ENCODE measurements around the gene NCKAP5L. TPM values are rescaled to one million over a fixed set of nuclear protein-coding genes. Genes with fewer than 3 reads are reported as not detected.
"Not testable (repeated sequence)": the region's sequence is repeated elsewhere in the genome, so short reads cannot be mapped to it uniquely, and the experiment has no call there.

NCKAP5L gene
- total RNA-seq, 1 donor from 2014 or later: 6.9 TPM

DNA sequence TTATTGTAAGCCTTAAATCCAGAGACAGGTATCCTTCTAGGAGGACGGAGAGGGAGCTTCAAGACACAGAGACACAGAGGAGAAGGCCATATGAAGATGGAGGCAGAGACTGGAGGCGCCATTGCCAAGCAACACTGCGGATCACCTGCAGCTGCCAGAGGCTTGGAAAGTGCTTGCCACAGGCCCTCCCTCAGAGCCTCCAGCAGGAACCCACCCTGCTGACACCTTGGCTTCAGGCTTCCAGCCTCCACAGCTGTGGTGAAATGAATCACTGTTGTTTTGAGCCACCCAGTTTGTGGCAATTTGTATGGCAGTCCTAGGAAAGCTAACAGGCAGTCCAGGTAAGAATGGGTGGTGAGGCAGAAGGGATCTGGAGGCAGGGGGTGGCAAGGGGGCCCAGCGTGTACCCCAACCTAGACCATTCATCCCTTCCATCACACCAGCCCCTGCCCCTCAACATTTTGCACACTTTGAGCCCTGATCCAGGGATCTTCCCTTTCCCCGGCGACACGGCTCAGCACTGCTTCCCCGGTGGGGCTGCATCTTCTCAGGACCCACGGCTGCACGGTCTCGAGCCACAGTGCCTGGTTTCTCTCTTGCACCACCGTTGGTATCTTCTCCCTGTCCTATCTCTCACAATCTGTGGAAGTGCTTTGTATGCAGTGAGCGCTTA is 37.0 kb upstream of the NCKAP5L start:
- peak in 1 of 2 donors; percentile 0 for DNase-seq (ENCODE audit: low read depth in 2 of 2)

DNA sequence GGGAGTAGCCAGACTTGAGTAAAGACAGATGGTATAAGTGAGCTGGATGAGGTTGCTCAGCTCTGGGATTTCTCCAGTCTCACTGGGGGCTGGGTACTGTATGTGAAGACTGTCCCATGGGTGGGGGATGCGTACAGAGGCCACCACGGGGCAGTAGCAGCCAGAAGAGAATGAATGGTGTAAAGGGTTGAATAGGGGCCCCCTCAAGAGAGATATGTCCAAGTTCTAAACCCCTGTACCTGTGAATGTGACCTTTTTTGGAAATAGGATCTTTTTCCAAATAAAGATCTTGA is 36.5 kb upstream of the NCKAP5L start:
- no peak for DNase-seq (ENCODE audit: low read depth in 2 of 2)

DNA sequence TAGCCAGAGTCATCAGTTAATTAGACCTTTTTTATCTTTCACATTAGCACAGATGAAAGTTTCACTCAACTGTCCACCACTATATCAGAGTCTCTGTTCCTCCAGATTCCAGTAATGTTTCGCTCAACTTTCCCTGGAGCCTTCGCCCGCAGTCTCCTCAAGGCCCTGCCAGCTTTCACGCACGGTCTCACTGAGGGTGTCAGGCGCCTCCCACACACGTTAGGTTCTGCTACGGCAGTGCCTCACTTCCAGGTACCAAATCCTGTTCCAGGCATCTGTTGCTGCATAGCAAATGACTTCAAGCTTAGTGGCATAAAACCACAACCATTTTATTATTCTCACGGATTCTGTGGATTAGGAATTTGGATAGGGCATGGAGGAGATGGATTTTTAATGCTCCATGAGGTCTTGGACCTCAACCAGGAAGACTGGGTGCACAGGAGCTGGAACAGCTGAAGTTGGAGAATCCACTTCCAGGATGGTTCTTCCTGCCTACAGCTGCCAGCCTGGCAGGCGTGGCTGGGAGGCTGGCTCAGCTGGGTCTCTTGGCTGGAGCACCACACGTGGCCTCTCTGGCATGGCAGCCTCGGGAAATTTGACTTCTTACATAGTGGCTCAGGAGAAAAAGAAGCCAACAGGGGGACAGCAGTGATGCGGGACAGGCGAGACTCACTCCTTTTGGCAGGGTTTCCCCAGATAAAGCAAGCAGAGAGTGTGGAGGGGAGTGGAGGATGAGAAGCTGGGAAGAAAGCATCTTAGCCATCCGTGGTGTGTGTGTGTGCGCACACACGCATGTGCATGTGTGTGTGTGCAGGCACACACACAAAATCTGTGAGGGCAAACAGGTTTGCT is 36.0 kb upstream of the NCKAP5L start:
- no peak for DNase-seq (ENCODE audit: low read depth in 2 of 2)

DNA sequence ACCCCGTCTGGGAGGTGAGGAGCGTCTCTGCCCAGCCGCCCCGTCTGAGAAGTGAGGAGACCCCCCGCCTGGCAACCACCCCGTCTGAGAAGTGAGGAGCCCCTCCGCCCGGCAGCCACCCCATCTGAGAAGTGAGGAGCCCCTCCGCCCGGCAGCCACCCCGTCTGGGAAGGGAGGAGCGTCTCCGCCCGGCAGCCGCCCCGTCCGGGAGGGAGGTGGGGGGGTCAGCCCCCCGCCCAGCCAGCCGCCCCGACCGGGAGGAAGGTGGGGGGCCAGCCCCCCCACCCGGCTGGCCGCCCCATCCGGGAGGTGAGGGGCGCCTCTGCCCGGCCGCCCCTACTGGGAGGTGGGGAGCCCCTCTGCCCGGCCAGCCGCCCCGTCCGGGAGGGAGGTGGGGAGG is 32.7 kb upstream of the NCKAP5L start:
- not testable (repeated sequence) for DNase-seq (ENCODE audit: low read depth in 2 of 2)

DNA sequence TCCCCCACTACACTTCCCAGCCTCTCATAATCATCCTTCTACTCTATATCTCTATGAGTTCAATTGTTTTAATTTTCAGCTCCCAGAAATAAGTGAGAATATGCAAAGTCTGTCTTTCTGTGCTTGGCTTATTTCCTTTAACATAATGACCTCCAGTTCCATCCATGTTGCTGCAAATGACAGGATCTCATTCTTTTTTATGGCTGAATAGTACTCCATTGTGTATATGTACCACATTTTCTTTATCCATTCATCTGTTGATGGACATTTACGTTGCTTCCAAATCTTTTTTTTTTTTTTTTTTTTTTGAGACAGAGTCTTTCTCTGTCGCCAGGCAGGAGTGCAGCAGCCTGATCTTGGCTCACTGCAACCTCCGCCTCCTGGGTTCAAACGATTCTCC is 27.7 kb upstream of the NCKAP5L start:
- not testable (repeated sequence) for DNase-seq (ENCODE audit: low read depth in 2 of 2)

DNA sequence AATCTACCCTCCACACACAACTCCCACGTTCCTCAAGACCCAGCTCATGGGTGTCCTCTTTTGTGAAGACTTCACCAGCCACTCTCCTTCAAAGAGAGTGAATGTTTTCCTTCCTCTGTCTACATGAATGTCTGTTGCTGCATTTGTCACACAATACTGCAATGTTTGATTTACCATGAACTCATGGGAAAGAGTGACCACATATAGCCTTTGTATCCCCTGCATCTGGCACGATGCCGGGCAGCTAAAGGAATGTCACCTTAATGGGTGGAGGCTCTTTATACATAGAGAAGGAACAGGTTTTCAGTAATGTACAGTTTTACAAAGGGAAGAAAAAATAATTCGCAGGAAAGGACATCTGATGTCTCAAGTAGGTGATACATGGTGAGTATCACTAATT is 26.8 kb upstream of the NCKAP5L start:
- no peak for DNase-seq (ENCODE audit: low read depth in 2 of 2)

DNA sequence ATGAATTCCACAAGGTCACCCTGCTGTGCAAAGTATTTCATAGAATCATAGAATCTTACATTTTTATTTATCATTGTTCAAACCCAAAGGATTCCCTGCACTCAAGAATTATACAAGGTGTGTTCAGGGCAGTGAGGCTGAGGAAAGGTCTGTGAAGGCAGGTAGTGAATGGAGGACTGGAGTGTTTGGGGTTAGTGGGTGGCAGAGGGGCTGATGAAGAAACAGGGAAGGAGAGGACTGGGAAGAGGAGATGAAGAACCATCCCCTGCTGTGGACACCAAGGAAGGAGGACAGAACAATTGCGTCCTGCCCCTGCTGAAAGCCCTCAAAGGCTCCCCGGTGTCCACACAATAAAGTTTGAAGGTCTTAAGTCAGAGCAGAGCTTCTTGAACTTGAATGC is 25.5 kb upstream of the NCKAP5L start:
- no peak for DNase-seq (ENCODE audit: low read depth in 2 of 2)

DNA sequence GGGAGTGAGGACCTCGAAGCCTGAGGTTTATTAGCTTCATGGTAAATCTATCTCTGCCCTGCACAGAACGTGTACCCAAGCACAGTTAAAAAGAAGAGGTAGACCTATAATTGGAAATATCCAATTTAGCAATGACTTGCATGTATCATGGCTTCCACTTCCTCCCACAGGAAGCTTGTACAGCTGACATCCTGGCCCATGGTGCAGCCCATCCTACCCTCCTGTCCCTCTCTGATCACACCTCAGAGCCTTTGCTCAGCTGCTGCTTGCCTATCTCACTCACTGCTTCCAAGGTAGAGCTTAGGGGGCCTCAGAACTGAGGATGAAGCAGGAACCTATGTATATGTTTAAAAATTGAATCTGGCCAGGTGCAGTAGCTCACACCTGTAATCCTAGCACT is 18.9 kb upstream of the NCKAP5L start:
- no peak for DNase-seq (ENCODE audit: low read depth in 2 of 2)

DNA sequence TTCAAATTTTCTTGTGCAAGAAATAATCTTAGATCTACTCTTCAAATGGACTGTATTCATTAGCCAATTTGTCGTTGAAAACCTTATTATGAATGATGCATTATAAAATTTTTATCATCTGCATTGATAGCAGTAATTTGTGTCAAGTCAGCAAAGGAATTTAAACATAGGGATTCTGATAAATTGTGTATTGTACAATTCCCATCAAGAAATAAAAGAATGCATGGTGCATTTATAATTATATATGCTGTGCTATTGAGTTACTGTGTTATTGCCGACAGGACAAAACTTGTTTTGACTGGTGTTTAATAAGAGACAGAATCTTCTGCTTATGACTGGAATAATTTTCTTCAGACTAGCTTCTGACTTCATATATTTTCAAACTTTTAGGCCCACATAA is 17.8 kb upstream of the NCKAP5L start:
- no peak for DNase-seq (ENCODE audit: low read depth in 2 of 2)

DNA sequence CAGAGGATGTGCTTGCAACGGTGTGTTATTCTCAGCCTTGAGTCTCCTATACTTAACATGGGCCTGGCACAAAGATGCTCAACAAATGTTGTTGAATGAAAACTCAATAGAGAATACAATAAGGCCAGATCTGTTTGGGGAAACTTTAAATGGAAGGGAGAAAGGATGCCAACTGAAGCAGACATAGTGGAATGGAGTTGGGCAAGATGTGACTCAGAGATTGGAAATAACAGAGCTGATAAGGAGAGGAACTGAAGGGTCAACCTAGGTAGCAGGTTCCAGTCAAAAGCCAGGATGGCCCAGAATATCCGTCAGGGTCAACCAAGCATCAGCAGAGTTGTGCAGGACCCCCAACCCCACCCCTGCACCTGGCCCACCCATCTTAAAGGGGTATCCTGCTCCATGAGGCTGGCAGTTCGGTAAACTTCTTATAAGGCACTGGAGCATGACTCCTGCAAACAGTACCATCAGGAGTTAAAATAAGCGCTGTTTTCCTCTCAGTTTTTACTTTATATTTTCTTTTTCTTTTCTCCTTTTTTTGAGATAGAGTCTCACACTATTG is 15.7 kb upstream of the NCKAP5L start:
- no peak for DNase-seq (ENCODE audit: low read depth in 2 of 2)

DNA sequence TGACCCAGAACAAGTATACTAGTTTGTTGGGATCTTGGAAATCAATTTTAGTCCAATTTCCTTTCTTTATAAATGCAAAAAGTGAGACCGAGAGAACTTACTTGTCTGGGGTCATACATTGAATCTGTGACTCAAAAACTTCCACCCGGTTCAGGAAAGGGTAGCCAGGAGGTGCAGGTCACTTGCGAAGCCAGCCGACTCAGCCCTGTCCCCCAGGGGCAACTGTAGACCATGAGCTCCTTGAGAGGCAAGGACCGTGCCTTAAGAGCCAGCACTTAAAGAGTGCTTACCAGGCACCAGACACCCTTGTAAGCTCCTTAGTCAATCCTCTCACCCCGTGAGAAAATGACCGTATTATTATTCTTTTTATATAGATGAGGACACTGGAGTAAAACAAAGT is 15.2 kb upstream of the NCKAP5L start:
- no peak for DNase-seq (ENCODE audit: low read depth in 2 of 2)

DNA sequence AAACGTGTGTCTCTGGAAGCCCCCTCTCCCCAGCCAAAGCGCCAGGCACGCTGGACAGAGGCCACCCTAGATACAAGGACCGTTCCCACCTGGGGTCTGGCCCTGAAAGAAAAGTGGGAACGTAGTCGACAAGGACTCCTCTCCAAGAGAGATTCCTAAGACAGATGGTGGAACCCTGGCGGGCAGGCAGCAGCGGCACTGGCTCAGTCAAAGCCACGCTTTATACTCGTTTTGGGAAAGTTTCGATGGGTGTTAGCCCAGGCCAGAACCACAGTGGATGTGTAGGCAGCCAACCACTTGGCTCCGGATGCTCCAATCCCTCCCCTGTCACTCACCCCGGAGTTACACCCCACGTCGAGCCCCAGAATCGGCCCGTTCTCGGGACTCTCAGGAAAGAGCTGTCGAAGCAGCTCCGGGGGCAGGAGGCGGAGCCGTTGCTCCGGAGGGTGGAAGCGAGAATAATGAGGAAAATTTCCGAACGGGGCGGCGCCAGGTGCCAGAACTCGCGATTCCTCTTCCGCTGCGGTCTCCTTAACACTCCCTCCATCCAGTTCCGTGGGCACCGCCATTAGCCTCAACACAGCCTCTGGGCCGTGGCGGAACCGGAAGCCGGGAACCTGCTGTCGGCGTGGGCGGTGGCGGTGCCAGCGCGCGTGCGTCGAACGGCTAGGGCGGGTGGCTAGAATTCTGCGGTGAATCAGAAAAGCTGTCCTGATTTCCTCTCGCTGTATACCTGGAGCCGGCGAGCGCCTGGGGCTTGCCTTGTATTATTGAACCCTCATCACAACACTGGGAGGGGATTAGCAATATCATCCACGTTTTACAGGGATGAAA is 14.5 kb upstream of the NCKAP5L start, which contains the start of gene BCDIN3D:
Gene BCDIN3D, minus strand, starts transcription at position 588 of the 834 bp plus-strand sequence. Its CDS starts 19 bp downstream, at position 569.
- peak; percentile 91 to 93 for DNase-seq (ENCODE audit: low read depth in 2 of 2)

DNA sequence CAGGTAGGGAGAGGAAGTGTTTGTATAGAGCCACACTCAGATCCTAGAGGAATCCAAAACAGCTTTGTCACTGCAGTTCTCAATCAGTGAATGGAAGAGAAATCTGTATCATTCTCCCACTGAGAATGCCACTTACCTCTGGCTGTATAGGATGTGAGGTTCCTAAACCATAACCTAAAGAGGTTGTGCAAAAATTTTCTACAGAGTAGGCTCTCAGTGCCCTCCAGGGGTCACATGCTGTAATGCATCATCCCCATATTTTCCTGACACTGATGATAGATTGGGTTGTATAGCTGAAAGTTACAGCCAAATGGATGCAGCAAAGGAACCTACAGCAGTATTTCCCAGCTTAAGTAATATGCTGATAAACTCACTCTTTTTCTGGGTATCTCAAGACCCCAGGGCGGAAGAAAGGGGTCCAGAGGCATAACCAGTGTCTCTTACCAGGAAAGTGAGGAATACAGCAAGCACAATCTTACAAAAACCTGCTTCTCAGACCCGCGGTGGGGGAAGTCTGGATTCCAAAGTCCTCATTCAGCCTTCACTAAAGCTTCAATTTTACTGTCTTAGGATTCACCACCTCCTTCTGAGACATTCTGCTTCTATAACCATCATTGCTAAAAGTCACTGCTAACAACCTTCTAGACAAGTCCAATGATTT is 10.9 kb upstream of the NCKAP5L start:
- DNase-seq (ENCODE audit: low read depth in 2 of 2): peak; percentile 60 to 64

DNA sequence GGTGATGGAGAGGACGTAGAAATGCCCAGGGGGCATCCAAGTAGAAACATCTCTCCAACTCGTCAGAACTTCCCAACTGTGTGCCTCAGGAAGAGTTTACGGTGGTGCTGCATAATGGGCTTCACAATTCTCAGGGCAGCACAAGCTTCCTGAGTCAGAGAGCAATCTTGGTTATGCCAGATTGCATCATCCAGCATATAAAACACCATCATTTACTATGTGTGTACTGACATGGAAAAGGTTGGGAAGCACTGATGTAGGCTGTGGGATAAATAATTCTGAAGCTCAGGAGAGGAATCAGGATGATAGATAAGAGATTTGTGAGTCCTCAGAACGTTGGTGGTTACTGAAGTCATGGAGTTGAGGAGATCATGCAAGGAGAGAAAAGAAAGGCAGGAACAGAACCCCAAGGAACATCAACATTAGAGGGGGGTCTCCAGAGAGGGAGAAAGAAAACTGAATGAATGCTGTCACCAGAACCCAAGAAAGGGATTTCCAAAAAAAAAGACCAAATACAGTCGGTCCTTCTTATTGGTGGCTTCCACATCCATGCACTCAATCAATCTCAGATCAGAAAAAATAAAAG is 4.7 kb upstream of the NCKAP5L start:
- DNase-seq (ENCODE audit: low read depth in 2 of 2): peak in 1 of 2 donors; percentile 42

DNA sequence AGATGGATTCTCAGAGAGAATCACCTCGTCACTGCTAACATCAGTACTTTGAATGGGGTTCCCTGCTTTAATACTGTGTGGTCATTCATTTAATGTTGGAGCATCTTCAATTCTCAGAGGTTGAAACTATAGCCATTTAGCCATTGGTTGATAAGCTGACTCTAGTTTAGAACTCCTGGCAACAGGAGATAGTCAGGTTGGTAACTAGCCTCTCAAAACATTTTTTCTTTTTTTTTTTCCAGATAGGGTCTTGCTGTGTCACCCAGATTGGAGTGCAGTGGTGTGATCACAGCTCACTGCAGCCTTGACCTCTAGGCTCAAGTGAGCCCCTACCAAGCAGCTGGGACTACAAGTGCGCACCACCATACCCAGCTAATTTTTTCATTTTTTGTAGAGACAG is 3.5 kb upstream of the NCKAP5L start:
- no peak for DNase-seq (ENCODE audit: low read depth in 2 of 2)

DNA sequence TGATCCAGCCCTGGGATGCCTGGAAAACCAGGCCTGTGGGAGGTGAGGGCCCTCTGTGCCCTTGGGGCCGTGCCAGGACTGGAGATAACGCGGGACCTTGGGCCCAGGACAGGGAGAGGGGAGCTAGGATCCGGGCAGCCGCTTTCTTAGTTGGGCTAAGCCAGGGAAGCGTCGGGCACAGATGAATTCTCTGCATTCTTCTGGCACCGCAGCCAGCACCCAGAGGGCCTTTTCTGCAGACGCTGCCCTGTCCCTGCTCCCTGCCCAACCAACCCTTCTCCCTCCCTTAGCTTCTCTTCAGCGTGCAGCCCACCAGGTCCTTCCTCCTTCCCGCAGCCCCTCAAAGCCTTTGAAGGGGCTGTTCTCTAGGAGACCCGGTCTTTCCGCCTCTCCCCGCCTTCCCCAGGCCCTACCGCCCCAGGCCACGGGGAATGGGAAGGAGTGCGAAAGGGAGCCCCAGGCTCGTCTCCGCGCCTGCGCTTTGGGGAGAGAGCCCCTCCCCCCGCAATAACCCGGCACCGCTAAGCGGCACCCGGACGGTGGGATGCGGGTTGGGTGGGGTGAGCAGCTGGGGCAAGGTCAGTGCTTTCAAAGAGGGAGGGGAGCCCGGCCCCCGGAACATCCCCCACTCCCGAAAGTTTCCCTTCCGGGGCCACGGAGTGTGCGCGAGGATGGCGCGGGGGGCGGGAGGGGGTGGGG is 663 bp downstream of the NCKAP5L start:
- DNase-seq (ENCODE audit: low read depth in 2 of 2): peak; percentile 60 to 64

DNA sequence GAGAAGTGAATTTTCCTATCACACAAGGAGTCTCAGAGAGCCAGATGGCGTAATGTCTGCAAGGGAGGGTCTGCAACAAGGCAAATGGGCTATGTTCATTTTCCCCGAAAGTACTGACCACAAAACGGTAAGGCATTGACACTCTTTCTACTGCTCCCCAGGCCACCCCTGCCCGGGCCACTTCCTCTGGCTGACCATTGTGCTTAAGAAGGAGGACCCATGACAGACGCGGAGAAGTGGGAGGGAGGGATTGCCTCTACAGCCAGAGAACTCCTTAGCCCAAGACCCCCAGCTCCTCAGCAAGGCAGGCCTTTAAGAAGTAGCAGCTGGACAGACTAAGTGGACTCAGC is 1.2 kb downstream of the NCKAP5L start:
- DNase-seq (ENCODE audit: low read depth in 2 of 2): peak in 1 of 2 donors; percentile 41

DNA sequence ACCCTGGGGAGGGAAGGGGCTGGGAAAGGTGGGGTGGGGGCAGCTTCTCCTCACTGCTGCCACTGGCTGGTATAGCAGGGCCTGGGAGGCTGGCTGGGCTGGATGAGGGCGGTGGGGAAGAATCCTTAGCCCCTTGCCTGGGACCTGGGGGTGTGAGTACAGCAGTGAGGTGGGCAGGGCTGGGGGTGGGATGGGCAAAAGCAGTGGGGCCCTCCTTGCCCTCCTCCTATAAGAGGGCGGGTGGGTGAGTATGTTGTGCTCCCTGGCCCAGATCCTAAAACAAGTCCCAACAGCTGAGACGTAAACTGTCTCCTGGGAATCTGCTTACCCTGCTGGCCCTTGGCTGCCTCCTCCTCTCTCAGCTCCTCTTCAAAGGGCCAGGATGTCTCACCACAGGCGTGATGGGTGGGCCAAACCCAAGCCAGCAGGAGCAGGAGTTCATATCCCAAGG is 2.2 kb downstream of the NCKAP5L start:
- DNase-seq (ENCODE audit: low read depth in 2 of 2): peak in 1 of 2 donors; percentile 8

DNA sequence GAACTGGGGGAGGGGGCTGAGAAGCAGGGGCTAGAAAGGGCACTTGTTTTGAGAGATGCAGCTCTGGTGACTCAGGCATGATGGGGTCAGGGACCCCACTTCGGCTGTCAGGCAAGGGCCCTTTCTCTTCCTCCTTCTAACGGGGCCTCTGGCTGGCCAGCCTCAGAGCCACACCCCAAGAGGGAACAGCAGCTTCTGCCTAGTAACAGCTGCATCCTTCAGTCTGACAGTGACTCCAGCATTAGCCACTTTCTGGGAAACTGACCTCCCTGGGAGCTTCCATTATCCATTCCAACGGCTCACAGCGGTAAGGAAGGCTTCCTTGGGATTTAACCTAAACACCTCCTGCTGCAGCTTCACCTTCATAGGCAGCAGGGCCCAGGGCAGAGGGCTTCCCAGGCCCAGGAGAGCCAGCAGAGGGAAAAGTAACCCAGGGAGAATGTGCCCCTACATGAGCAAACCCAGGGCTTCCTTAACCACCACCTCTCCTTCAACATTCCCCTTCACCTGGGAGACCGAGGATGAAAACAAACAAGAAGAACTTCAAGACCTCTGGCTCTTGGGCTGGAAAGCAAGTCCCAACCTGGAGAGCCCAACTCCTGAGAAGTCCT is 2.7 kb downstream of the NCKAP5L start:
- DNase-seq (ENCODE audit: low read depth in 2 of 2): peak in 1 of 2 donors; percentile 58

DNA sequence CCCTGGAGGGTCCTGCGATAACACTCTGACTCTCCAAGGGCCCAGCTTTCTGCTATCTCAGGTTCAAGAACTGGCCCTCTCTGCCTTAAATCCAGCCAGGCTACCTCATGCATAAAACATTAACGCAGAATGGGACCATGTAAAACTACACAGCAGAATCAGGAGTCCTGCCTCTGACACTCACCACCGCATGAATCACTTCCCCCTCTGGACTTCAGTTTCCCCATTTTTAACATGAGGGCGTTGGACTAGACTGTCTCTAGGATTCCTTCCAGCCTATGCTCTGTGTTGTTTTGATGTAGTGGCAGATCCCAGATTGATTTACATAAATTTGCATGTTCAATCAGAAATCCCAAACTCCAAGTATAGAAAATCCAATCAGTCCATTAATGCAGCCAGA is 3.3 kb downstream of the NCKAP5L start:
- DNase-seq (ENCODE audit: low read depth in 2 of 2): peak; percentile 11 to 85
